ENCODE data around the gene ESRRG.

GRCh38 chr1:216482620-216483019 is 240.6 kb downstream of the ESRRG start:
- TF ChIP-seq CTCF (IDR thresholded peaks at IDR 0.05) = no peak
- no peak for TF ChIP-seq POLR2A (IDR thresholded peaks at IDR 0.05)
- no peak for TF ChIP-seq POLR2AphosphoS5 (IDR thresholded peaks at IDR 0.05)
- TF ChIP-seq EP300 (IDR thresholded peaks at IDR 0.05) = no peak
